Endothelial cell of umbilical vein (primary cell): Measurements from ENCODE around the gene RASGRF2. TPM values are rescaled to one million over a fixed set of nuclear protein-coding genes. Genes with fewer than 3 reads are reported as not detected.

Experiments used
- BruUV-seq: library from RNA; stranded (reverse); fragments of 400-500 nt; replicated peaks from 2 replicates; lab custom pipeline; 2021; lab: Mats Ljungman, UMichigan
- CTCF ChIA-PET: fragments of 300-600, 350-600 bp; sonication (Branson Sonifier 250); formaldehyde crosslinking; loops from one replicate; lab custom pipeline; 2021; ENCODE audit warnings: antibody characterized with exemption, inconsistent platforms; lab: Charles Lee
- POLR2A ChIA-PET: fragments of 300-600, 350-600 bp; sonication (Branson Sonifier 250); formaldehyde crosslinking; loops from one replicate; lab custom pipeline; 2021; ENCODE audit warnings: antibody characterized with exemption, inconsistent platforms; lab: Charles Lee
- DNase-seq: peaks from one replicate; pipeline ENCODE4 v3.0.0-alpha.2; 2011; ENCODE audit warnings: low read depth, low spot score
- FAIRE-seq: peaks from 2 replicates; lab custom pipeline; 2011; peaks lifted over from hg19 to GRCh38; lab: Jason Lieb, UNC
- H2AFZ ChIP-seq: 2 replicates; pipeline ENCODE4 v1.6.0; 2012; ENCODE audit warnings: low read depth, low read length, control low read depth, inconsistent platforms
- H3K27ac ChIP-seq: 2 replicates; pipeline ENCODE4 v1.5.1; 2011; ENCODE audit warnings: low read depth, mild to moderate bottlenecking, control low read depth, low read length, moderate library complexity; ENCODE audit not compliant: insufficient read depth
- H3K27me3 ChIP-seq, 2 experiments: 2 replicates each; pipeline versions ENCODE4 v1.6.0 to v1.6.1; 2011; ENCODE audit warnings: low read length in 2 of 2, mixed read lengths in 1 of 2; ENCODE audit not compliant: control insufficient read depth in 2 of 2, insufficient read depth in 2 of 2
- H3K36me3 ChIP-seq, 2 experiments: 2 replicates in 1 of 2; 3 replicates in 1 of 2; pipeline ENCODE4 v1.5.1; 2011; ENCODE audit warnings: low read length in 2 of 2, mild to moderate bottlenecking in 1 of 2, moderate library complexity in 1 of 2; ENCODE audit not compliant: control insufficient read depth in 2 of 2, insufficient read depth in 2 of 2; ENCODE audit errors: extremely low read depth in 1 of 2
- H3K4me1 ChIP-seq: 3 replicates; pipeline ENCODE4 v1.5.1; 2011; ENCODE audit warnings: mild to moderate bottlenecking, low read length; ENCODE audit not compliant: control insufficient read depth, insufficient read depth; ENCODE audit errors: extremely low read depth
- H3K4me2 ChIP-seq: 2 replicates; pipeline ENCODE4 v1.6.1; 2011; ENCODE audit warnings: low read length, control low read depth, mixed read lengths; ENCODE audit not compliant: insufficient read depth
- H3K4me3 ChIP-seq, 3 experiments: fragments of 200-600 bp in 1 of 3; sonication (generic), shearing (Covaris generic) in 1 of 3; replicated peaks in 1 of 3; 2 replicates each; pipeline ENCODE4 v1.5.1; 2011 to 2016; ENCODE audit warnings: control low read depth in 3 of 3, low read length in 3 of 3, mild to moderate bottlenecking in 2 of 3, inconsistent platforms in 1 of 3, low read depth in 1 of 3, moderate library complexity in 1 of 3; ENCODE audit not compliant: insufficient read depth in 1 of 3
- H3K79me2 ChIP-seq: 2 replicates; pipeline ENCODE4 v1.6.0; 2012; ENCODE audit warnings: low read length, inconsistent platforms; ENCODE audit not compliant: control insufficient read depth, insufficient read depth
- H3K9ac ChIP-seq: replicated peaks from 2 replicates; pipeline ENCODE3; 2011; ENCODE audit warnings: low read length, control low read depth; ENCODE audit not compliant: insufficient read depth; ENCODE audit errors: extremely low read depth
- H3K9me1 ChIP-seq: replicated peaks from 3 replicates; pipeline ENCODE4 v1.6.0; 2011; ENCODE audit warnings: mild to moderate bottlenecking, low read length; ENCODE audit not compliant: control insufficient read depth, insufficient read depth; ENCODE audit errors: extremely low read depth
- H3K9me3 ChIP-seq: replicated peaks from 2 replicates; pipeline ENCODE4 v1.5.1; 2012; ENCODE audit warnings: low read length, inconsistent platforms; ENCODE audit not compliant: control insufficient read depth, insufficient read depth
- H4K20me1 ChIP-seq: replicated peaks from 2 replicates; pipeline ENCODE3; 2011; ENCODE audit warnings: mild to moderate bottlenecking, low read length; ENCODE audit not compliant: control insufficient read depth, insufficient read depth; ENCODE audit errors: extremely low read depth
- CTCF ChIP-seq, 2 donors: IDR thresholded peaks; 1 replicate in 1 of 2; 2 replicates in 1 of 2; pipeline ENCODE4 v1.5.1; 2011; ENCODE audit warnings: low read length in 2 of 2, mild to moderate bottlenecking in 2 of 2, moderate library complexity in 2 of 2, control low read depth in 1 of 2, inconsistent platforms in 1 of 2, low read depth in 1 of 2; ENCODE audit not compliant: insufficient read depth in 1 of 2; ENCODE audit errors: extremely low read depth in 1 of 2
- EZH2 ChIP-seq: IDR thresholded peaks from 2 replicates; pipeline ENCODE4 v1.6.1; 2012; ENCODE audit warnings: borderline replicate concordance, low read depth, mild to moderate bottlenecking, moderate library complexity, low read length, inconsistent platforms; ENCODE audit not compliant: severe bottlenecking
- FOS ChIP-seq: IDR thresholded peaks from 2 replicates; pipeline ENCODE4 v1.6.1; 2011; ENCODE audit warnings: mild to moderate bottlenecking, low read length, moderate library complexity, borderline replicate concordance; ENCODE audit not compliant: insufficient read depth
- GATA2 ChIP-seq: IDR thresholded peaks from 2 replicates; pipeline ENCODE4 v1.7.0; 2011; ENCODE audit warnings: low read depth, mild to moderate bottlenecking, moderate library complexity, mixed read lengths, low read length; ENCODE audit not compliant: insufficient read length, insufficient read depth
- JUN ChIP-seq: IDR thresholded peaks from 2 replicates; pipeline ENCODE4 v1.6.1; 2011; ENCODE audit warnings: borderline replicate concordance, low read depth; ENCODE audit not compliant: insufficient read length, insufficient read depth
- MYC ChIP-seq: IDR thresholded peaks from one replicate; pipeline ENCODE4 v1.6.1; 2011; ENCODE audit warnings: mild to moderate bottlenecking, low read depth, low read length
- POLR2A ChIP-seq: IDR thresholded peaks from 2 replicates; pipeline ENCODE4 v1.6.1; 2012; ENCODE audit warnings: low read depth, mild to moderate bottlenecking, control low read depth, low read length
- POLR2AphosphoS5 ChIP-seq: IDR thresholded peaks from 2 replicates; pipeline ENCODE4 v1.6.1; 2012; ENCODE audit warnings: low read depth, mild to moderate bottlenecking, control low read depth, low read length, moderate library complexity; ENCODE audit not compliant: insufficient read depth
- dilution Hi-C: fragments of 300-500 bp; cut with MboI; formaldehyde crosslinking; loops from one replicate; pipeline ENCODE4 v1.15.0; 2019; ENCODE audit warnings: low sequenced_read_pairs; ENCODE audit not compliant: extremely low pct_ligation_motif_present
- intact Hi-C: fragments of 100-400 bp; cut with micrococcal nuclease; formaldehyde crosslinking; loops from one replicate; pipeline ENCODE4 v1.10.0; 2022
- polyA plus RNA-seq, 4 experiments: library from polyadenylated mRNA; depleted of rRNA in 3 of 4; stranded (reverse) in 3 of 4; unstranded in 1 of 4; fragments of >200 nt; gene quantifications; 2 replicates each; pipeline versions ENCODE4 v1.2.1 to v1.2.3, GENCODE V29; 2011 to 2012; ENCODE audit warnings: missing spikeins in 1 of 4
- total RNA-seq: library from RNA; stranded (reverse); gene quantifications from 2 replicates; pipeline ENCODE4 v1.2.3, GENCODE V29; 2021
- TF ChIP-seq, protein P1 (sequence below): IDR thresholded peaks from 2 replicates; pipeline ENCODE4 v1.6.1; 2011; ENCODE audit not compliant: insufficient read depth, insufficient read length

RASGRF2 gene
- total and polyA plus RNA-seq, 2 donors (not counting 3 experiments of a cell fraction or from before 2014, with no cell fraction given): 0.41 to 4.0 TPM

- Histone ChIP-seq H3K27ac (no peak overlapping the region), H3K9ac (no peak overlapping the region), H2AFZ (no peak overlapping the region), H4K20me1 (no peaks in the 10 kb centered on the region), H3K79me2 (no peaks in the 10 kb centered on the region), H3K4me3 (no peak overlapping the region), H3K9me3 (no peaks in the 10 kb centered on the region), H3K27me3 (no peaks in the 10 kb centered on the region), H3K4me1 (no peaks in the 10 kb centered on the region), H3K4me2 (no peak overlapping the region), H3K36me3 (no peaks in the 10 kb centered on the region), H3K9me1 (no peaks in the 10 kb centered on the region)
- intact Hi-C loops (no loop called here), dilution Hi-C loops (no loop called here)
- POLR2A ChIA-PET: no interaction called here
- FAIRE-seq (no peak), DNase-seq (no peak)
- TF ChIP-seq POLR2AphosphoS5 (no peak), GATA2 (no peak), CTCF (IDR thresholded peaks at IDR 0.05; ENCODE audit: extremely low read depth in 1 of 2, insufficient read depth in 1 of 2, low read depth in 1 of 2, low read length in 2 of 2) (no peak), EZH2 (no peak), POLR2A (no peak), FOS (no peak), MYC (no peak), JUN (no peak)
- TF ChIP-seq, protein P1, sequence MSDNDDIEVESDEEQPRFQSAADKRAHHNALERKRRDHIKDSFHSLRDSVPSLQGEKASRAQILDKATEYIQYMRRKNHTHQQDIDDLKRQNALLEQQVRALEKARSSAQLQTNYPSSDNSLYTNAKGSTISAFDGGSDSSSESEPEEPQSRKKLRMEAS: no peak
- CTCF ChIA-PET: no interaction called here
- BruUV-seq: no TSS peak
Measured at GRCh38 chr5:81184749-81185110, 224.6 kb downstream of the RASGRF2 start.
